ENCODE measurements around the gene NSUN4. TPM values are rescaled to one million over a fixed set of nuclear protein-coding genes. Genes with fewer than 3 reads are reported as not detected.
"Not testable (repeated sequence)": the region's sequence is repeated elsewhere in the genome, so short reads cannot be mapped to it uniquely, and the experiment has no call there.

The NSUN4 gene
- total RNA-seq, 1 donor from 2014 or later = 24.8 TPM

- DNase-seq (ENCODE audit: low spot score); intact Hi-C loops (cut with DNase I); ATAC-seq: not testable (repeated sequence)
Measured at GRCh38 chr1:46355920-46356319, 15.3 kb downstream of the NSUN4 start.

- DNase-seq (ENCODE audit: low spot score) (no peak), ATAC-seq (no peak)
Measured at GRCh38 chr1:46362158-46362557, 21.6 kb downstream of the NSUN4 start.

GRCh38 chr1:46363121-46363520 lies 22.5 kb downstream of the NSUN4 start:
- ATAC-seq = no peak
- intact Hi-C loops (cut with DNase I) = no loop called here
- DNase-seq (ENCODE audit: low spot score) = no peak

More at GRCh38 chr1:46362158-46362557, 21.6 kb downstream of the NSUN4 start:
- intact Hi-C loops (cut with DNase I) = no loop called here

DNA sequence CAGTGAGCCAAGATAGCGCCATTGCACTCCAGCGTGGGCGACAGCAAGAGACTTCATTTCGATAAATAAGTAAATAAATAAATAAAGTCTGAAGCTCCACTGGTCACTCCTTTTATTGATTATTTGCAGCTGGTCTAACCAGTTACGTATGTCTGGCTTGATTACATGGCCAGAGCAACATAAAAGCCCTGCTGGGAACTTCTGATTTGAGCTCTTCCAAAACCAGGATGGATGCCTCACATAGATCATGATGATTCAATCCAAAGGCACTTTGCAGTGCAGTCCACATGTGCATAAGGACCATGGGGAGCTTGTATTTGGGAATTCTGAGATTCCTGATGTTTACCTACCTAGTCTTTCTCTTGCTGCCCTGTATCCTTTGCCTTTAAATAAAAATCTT lies 24.0 kb downstream of the NSUN4 start:
- DNase-seq (ENCODE audit: low spot score) (no peak), ATAC-seq (no peak)
- intact Hi-C loops (cut with DNase I) = no loop called here

DNA sequence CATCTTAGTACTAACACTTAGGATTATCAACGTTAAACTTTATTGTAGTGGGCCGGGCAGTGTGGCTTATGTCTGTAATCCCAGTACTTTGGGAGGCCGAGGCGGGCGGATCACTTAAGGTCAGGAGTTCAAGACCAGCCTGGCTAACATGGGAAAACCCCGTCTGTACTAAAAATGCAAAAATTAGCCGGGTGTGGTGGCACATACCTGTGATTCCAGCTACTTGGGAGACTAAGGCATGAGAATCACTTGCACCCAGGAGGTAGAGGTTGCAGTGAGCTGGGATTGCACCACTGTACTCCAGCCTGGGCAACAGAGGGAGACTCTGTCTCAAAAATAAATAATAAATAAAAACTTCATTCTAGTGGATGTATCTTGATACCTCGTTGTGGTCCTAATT lies 25.2 kb downstream of the NSUN4 start:
- intact Hi-C loops (cut with DNase I); DNase-seq (ENCODE audit: low spot score); ATAC-seq: not testable (repeated sequence)

- intact Hi-C loops (cut with DNase I) = no loop called here
- ATAC-seq (no peak), DNase-seq (ENCODE audit: low spot score) (no peak)
Measured at GRCh38 chr1:46367072-46367471, 26.5 kb downstream of the NSUN4 start.

DNA sequence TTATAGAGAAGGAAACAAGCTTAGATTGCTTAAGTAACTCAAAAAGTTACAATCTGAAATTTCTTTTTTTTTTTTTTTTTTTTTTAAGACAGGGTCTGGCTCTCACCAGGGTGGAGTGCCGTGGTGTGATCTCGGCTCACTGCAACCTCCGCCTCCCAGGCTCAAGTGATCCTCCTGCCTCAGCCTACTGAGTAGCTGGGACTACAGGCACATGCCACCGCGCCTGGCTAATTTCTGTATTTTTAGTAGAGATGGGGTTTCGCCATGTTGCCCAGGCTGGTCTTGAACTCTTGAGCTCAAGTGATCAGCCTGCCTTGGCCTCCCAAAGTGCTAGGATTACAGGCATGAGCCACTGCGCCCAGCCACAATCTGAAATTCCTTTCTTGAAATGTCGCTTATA lies 27.1 kb downstream of the NSUN4 start:
- DNase-seq (ENCODE audit: low spot score); intact Hi-C loops (cut with DNase I); ATAC-seq: not testable (repeated sequence)

- intact Hi-C loops (cut with DNase I) = no loop called here
- DNase-seq (ENCODE audit: low spot score) (no peak), ATAC-seq (no peak)
Measured at GRCh38 chr1:46368791-46369190, 28.2 kb downstream of the NSUN4 start.

- intact Hi-C loops (cut with DNase I) = no loop called here
- DNase-seq (ENCODE audit: low spot score) (no peak), ATAC-seq (no peak)
Measured at GRCh38 chr1:46369542-46370213, 29.1 kb downstream of the NSUN4 start.

- ATAC-seq (no peak), DNase-seq (ENCODE audit: low spot score) (no peak)
- intact Hi-C loops (cut with DNase I) = no loop called here
Measured at GRCh38 chr1:46370214-46370633, 29.6 kb downstream of the NSUN4 start.

DNA sequence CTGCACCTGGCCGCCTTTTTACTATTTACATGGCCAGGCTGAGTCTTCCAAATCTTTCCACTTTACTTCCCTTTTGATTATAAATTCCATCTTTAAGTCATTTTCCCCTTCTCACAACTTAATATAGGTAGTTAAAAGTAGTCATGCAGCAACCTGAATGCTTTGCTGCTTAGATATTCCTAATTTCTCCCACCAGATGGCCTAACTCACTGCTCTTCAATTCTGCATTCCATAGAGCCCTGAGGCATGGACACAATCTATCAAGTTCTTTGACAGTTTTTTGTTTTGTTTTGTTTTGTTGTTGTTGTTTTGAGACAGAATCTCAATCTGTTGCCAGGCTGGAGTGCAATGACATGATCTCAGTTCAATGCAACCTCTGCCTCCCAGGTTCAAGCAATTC lies 31.8 kb downstream of the NSUN4 start:
- no peak for DNase-seq (ENCODE audit: low spot score)
- intact Hi-C loops (cut with DNase I) = no loop called here
- ATAC-seq = no peak

DNA sequence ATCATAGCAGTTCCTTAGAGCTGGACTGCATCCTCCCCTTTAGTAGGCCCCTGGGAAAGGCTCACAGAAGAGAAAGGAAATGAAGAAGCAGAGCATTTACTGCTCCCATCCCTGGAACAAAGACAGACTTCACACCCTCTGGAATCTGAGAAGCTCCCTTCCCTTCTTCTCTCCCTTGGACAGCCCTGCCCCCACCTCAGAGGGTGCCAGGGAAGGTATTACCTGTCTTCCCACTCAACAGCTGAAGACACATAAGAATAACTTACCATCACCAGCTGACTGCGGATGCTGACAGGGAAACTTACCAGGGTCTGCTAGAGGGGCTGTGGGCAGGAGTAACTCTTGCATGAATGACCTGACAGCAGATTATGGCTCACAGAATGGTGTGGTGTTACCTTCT lies 39.4 kb downstream of the NSUN4 start:
- intact Hi-C loops (cut with DNase I) = no loop called here
- no peak for DNase-seq (ENCODE audit: low spot score)
- no peak for ATAC-seq

GRCh38 chr1:46380508-46380907 lies 39.9 kb downstream of the NSUN4 start:
- no peak for ATAC-seq
- intact Hi-C loops (cut with DNase I) = no loop called here
- no peak for DNase-seq (ENCODE audit: low spot score)

GRCh38 chr1:46393510-46393909 lies 52.9 kb downstream of the NSUN4 start:
- no peak for DNase-seq (ENCODE audit: low spot score)
- intact Hi-C loops (cut with DNase I) = no loop called here

DNA sequence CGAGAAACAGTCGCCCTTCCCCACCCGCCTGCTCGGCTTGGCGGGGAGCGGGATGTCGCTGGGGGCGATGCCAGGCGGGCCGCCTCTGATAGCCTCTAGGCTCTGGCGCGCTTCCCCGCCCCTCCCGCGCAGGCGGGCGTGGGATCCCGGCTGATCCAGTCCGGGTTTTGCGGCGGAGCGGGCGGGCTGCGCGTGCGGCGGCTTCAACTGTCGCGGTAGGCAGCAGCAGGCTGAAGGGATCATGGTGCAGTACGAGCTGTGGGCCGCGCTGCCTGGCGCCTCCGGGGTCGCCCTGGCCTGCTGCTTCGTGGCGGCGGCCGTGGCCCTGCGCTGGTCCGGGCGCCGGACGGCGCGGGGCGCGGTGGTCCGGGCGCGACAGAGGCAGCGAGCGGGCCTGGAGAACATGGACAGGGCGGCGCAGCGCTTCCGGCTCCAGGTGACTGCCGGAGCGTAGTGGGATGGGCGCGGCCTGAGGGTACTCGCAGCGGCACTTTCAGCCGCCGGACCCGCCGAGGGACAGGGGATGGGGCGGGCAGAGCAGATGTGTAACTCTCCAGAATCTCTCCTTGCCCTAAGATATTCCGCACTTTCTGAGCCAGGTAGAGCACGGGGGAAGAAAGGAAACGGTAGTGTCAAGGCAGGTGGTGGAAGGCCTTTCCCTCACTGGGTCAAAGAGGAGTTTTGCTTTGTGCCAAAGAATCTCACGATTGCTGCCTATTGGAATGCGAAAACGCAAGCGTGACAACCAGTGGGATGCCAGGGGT lies 53.7 kb downstream of the NSUN4 start, which contains the start of gene FAAH:
Gene FAAH, plus strand, starts transcription at position 210 of the 764 bp plus-strand sequence. Its CDS starts 32 bp downstream, at position 242.
- DNase-seq (ENCODE audit: low spot score) (peak; percentile 81), ATAC-seq (peak; percentile 73)
- intact Hi-C loops (cut with DNase I) = no loop called here

More at GRCh38 chr1:46393510-46393909, 52.9 kb downstream of the NSUN4 start:
- no peak for ATAC-seq

DNA sequence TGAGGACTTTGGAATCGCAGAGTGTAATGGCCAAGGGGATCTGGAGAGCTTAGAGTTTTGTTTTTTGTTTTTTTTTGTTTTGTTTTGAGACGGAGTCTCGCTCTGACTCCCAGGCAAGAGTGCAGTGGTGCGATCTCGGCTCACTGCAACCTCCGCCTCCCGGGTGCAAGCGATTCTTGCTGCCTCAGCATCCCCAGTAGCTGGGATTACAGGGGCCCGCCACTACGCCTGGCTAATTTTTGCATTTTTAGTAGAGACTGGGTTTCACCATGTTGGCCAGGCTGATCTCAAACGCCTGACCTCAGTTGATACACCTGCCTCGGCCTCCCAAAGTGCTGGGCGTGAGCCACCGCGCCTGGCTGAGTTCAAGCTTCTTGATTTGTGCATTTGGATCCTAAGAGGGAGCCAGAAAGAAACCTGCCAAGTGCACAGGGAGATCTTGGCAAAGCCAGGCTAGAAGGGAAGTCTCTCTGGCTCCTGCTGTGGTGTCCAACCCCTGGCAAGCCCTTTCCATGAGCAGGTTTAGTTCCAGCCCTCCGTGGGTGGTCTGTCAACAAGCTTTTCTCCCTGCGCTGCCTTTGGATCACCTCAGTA lies 54.4 kb downstream of the NSUN4 start:
- intact Hi-C loops (cut with DNase I) = no loop called here
- ATAC-seq (peak; percentile 88), DNase-seq (ENCODE audit: low spot score) (no peak)

- no peak for ATAC-seq
- DNase-seq (ENCODE audit: low spot score) = no peak
- intact Hi-C loops (cut with DNase I) = no loop called here
Measured at GRCh38 chr1:46396441-46397398, 56.1 kb downstream of the NSUN4 start.

DNA sequence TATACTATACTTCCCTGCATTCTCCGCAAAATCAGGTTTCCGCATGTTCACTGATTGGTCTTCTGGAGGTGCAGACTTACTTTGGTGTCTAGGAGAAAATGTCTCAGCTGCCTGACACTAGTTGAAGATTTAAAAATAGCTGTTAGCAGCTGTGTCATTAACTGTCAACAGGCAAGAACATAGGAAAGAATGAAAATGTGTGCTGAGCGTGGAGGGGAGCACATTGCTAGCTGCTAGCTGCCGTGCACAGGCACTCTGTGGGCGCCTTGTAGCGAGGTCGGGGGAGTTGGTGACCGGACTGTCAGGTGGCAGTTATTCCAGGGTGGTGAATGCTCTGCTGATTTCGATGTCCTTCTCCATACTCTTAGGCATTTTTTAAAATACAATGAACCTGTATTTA lies 58.7 kb downstream of the NSUN4 start:
- DNase-seq (ENCODE audit: low spot score) (no peak), ATAC-seq (no peak)
- intact Hi-C loops (cut with DNase I) = no loop called here

DNA sequence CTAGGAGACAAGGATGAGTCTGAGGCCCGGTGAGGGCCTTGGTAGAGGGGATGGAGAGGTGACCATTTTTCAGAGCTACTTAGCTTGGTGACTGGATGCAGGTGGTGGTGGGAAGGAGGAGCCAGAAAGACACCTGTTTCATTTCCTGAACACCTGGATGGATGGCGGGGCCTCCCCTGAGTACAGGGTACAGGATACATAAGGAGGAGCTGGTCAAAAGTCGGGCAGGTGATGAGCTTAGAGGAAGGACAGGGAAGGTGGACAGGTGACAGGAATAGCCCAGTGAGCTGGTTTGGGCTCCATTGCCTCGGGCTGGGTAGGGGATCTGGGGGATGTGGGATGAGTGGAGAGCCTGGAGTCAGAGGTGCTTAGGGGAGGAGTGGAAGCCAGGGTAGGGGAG lies 59.8 kb downstream of the NSUN4 start:
- DNase-seq (ENCODE audit: low spot score) = no peak
- no peak for ATAC-seq
- intact Hi-C loops (cut with DNase I) = loop anchor here (10.0 kb wide), 1 partner anchor 124 kb away; no protein-coding TSS in a partner anchor

All from sciatic nerve (tissue), 2 donors.